CD8-positive, alpha-beta memory T cell (primary cell): Measurements from ENCODE around the gene LRRN2. TPM values are rescaled to one million over a fixed set of nuclear protein-coding genes. Genes with fewer than 3 reads are reported as not detected.

Experiments used
- CTCF ChIA-PET: fragments of 350-600 bp; sonication (Branson Sonifier 250); formaldehyde crosslinking; loops from one replicate; lab custom pipeline; 2021; ENCODE audit warnings: antibody characterized with exemption; lab: Charles Lee
- POLR2A ChIA-PET: fragments of 350-600 bp; sonication (Branson Sonifier 250); formaldehyde crosslinking; loops from one replicate; lab custom pipeline; 2021; ENCODE audit warnings: antibody characterized with exemption; lab: Charles Lee
- DNase-seq, 5 donors: peaks; one replicate each; pipeline versions ENCODE4 v3.0.0 to v3.0.0-alpha.2; 2020 to 2022; ENCODE audit warnings: mixed read lengths in 1 of 5
- H3K27ac ChIP-seq: one replicate; pipeline ENCODE4 v1.7.0; 2013; ENCODE audit warnings: low read depth, mild to moderate bottlenecking, low read length, moderate library complexity
- H3K27me3 ChIP-seq: 2 replicates; pipeline ENCODE4 v1.7.0; 2013; ENCODE audit warnings: low read length, mild to moderate bottlenecking; ENCODE audit not compliant: insufficient read depth, poor library complexity, severe bottlenecking
- H3K36me3 ChIP-seq: 2 replicates; pipeline ENCODE4 v1.7.0; 2013; ENCODE audit warnings: mild to moderate bottlenecking, low read length, moderate library complexity; ENCODE audit not compliant: insufficient read depth
- H3K4me1 ChIP-seq: 2 replicates; pipeline ENCODE4 v1.7.0; 2013; ENCODE audit warnings: mild to moderate bottlenecking, low read length, moderate library complexity; ENCODE audit not compliant: insufficient read depth
- H3K4me3 ChIP-seq: 2 replicates; pipeline ENCODE4 v1.7.0; 2013; ENCODE audit warnings: mild to moderate bottlenecking, low read length
- H3K9me3 ChIP-seq: 2 replicates; pipeline ENCODE4 v1.7.0; 2013; ENCODE audit warnings: mild to moderate bottlenecking, low read length
- H3K27ac Mint-ChIP-seq, 8 donors: one replicate each; pipeline ENCODE4 v1.8.0; 2020 to 2021; ENCODE audit warnings: mixed read lengths in 8 of 8, mild to moderate bottlenecking in 6 of 8, inconsistent platforms in 3 of 8, moderate library complexity in 3 of 8
- H3K27me3 Mint-ChIP-seq, 2 donors: one replicate each; pipeline ENCODE4 v1.8.0; 2020 to 2021; ENCODE audit warnings: mixed read lengths in 2 of 2, mild to moderate bottlenecking in 1 of 2, moderate library complexity in 1 of 2
- H3K36me3 Mint-ChIP-seq, 3 donors: one replicate each; pipeline ENCODE4 v1.8.0; 2020 to 2021; ENCODE audit warnings: mixed read lengths in 3 of 3, inconsistent platforms in 1 of 3, mild to moderate bottlenecking in 1 of 3
- H3K4me1 Mint-ChIP-seq, 3 donors: one replicate each; pipeline ENCODE4 v1.8.0; 2020 to 2021; ENCODE audit warnings: mixed read lengths in 3 of 3, inconsistent platforms in 1 of 3, mild to moderate bottlenecking in 1 of 3
- H3K4me3 Mint-ChIP-seq, 7 donors: one replicate each; pipeline ENCODE4 v1.8.0; 2020 to 2021; ENCODE audit warnings: mixed read lengths in 7 of 7, mild to moderate bottlenecking in 6 of 7, moderate library complexity in 4 of 7, inconsistent platforms in 2 of 7
- H3K9me3 Mint-ChIP-seq, 5 donors: one replicate each; pipeline ENCODE4 v1.8.0; 2020 to 2022; ENCODE audit warnings: mixed read lengths in 5 of 5, mild to moderate bottlenecking in 3 of 5, moderate library complexity in 2 of 5, inconsistent platforms in 1 of 5
- polyA plus RNA-seq: library from polyadenylated mRNA; unstranded; fragments of 300-500 nt; fragmentation: Illumina TruSeq; gene quantifications from one replicate; pipeline ENCODE4 v1.2.3, GENCODE V29; 2021
- total RNA-seq, 2 experiments: library from RNA; stranded (reverse); gene quantifications; one replicate each; pipeline ENCODE4 v1.2.3, GENCODE V29; 2021

Gene LRRN2
- total and polyA plus RNA-seq, 3 experiments from 2014 or later, result not detected

GRCh38 chr1:204600203-204600602 is 85.3 kb downstream of the LRRN2 start:
- Mint-ChIP-seq H3K36me3 (peaks cover 10 to 18% (median 12%) of the 10 kb centered on the region in 3 donors), H3K9me3 (no peaks in the 10 kb centered on the region), H3K27ac (no peak overlapping the region), H3K4me3 (no peak overlapping the region), H3K4me1 (no peaks in the 10 kb centered on the region), H3K27me3 (no peaks in the 10 kb centered on the region)
- H3K27me3 ChIP-seq, result no peaks in the 10 kb centered on the region
- ChIA-PET POLR2A (no interaction called here), CTCF (no interaction called here)
- no peak overlapping the region for H3K4me3 ChIP-seq
- H3K9me3 ChIP-seq, result no peaks in the 10 kb centered on the region
- no peak for DNase-seq
- no peak overlapping the region for H3K27ac ChIP-seq
- H3K4me1 ChIP-seq, result no peaks in the 10 kb centered on the region
- no peaks in the 10 kb centered on the region for H3K36me3 ChIP-seq

DNA sequence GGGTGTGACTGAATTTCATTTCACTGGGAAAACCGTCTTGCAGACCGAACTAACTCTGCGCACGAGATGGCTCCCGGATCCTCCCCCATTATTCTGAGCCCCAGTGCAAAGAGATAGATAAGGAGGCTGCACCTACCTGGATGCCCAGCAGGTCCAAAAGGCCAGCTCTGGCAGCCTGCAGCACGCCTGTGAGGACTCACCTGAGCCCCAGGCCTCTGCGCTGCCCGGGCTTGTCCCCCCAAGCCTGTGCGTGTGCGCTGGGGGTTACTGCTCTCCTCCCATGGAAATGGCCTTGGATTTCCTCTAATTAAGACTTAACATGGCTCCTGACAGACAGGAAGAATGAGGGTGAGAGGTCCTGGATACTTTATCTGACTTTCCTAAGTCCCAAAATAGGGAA is 85.9 kb downstream of the LRRN2 start:
- H3K4me3 ChIP-seq, result no peak overlapping the region
- Mint-ChIP-seq H3K4me3 (no peak overlapping the region), H3K27ac (no peak overlapping the region), H3K4me1 (no peaks in the 10 kb centered on the region), H3K27me3 (no peaks in the 10 kb centered on the region), H3K36me3 (peaks cover 10 to 18% (median 12%) of the 10 kb centered on the region in 3 donors), H3K9me3 (no peaks in the 10 kb centered on the region)
- ChIA-PET CTCF (no interaction called here), POLR2A (no interaction called here)
- no peaks in the 10 kb centered on the region for H3K36me3 ChIP-seq
- no peak for DNase-seq
- no peak overlapping the region for H3K27ac ChIP-seq
- H3K9me3 ChIP-seq, result no peaks in the 10 kb centered on the region
- H3K27me3 ChIP-seq, result no peaks in the 10 kb centered on the region
- no peaks in the 10 kb centered on the region for H3K4me1 ChIP-seq

DNA sequence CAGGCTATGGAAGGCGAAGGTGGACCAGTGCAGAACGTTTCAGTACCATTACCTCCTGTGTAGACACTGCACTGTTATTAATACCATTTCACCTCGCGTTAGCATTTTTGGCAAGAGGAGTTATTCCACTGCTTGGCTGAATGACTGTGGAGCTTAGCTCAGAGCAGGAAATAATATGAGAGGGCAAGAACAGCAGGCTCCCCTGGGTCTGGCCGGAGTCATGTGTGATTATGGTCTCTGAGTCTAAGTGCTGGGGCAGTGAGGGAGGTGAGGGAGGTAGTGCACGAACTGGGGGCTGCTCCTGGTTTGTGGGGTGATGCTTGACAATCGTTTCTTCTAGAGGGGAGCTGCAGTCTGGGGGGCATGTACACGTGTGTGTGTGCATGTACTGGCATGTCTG is 86.4 kb downstream of the LRRN2 start:
- Mint-ChIP-seq H3K4me3 (no peak overlapping the region), H3K9me3 (no peaks in the 10 kb centered on the region), H3K27ac (peak overlapping the region in 1 of 8 donors; percentile 16), H3K4me1 (no peaks in the 10 kb centered on the region), H3K27me3 (no peaks in the 10 kb centered on the region), H3K36me3 (peaks cover 10 to 18% (median 12%) of the 10 kb centered on the region in 3 donors)
- DNase-seq, result no peak
- no peaks in the 10 kb centered on the region for H3K36me3 ChIP-seq
- no peak overlapping the region for H3K27ac ChIP-seq
- ChIA-PET CTCF (no interaction called here), POLR2A (no interaction called here)
- no peak overlapping the region for H3K4me3 ChIP-seq
- no peaks in the 10 kb centered on the region for H3K9me3 ChIP-seq
- H3K4me1 ChIP-seq, result no peaks in the 10 kb centered on the region
- no peaks in the 10 kb centered on the region for H3K27me3 ChIP-seq

- peaks cover 10 to 18% (median 12%) of the 10 kb centered on the region in 3 donors for H3K36me3 Mint-ChIP-seq
- H3K9me3 Mint-ChIP-seq, result no peaks in the 10 kb centered on the region
- H3K27me3 Mint-ChIP-seq, result no peaks in the 10 kb centered on the region
- Histone ChIP-seq H3K27me3 (no peaks in the 10 kb centered on the region), H3K36me3 (no peaks in the 10 kb centered on the region), H3K27ac (no peak overlapping the region), H3K4me3 (no peak overlapping the region), H3K9me3 (no peaks in the 10 kb centered on the region), H3K4me1 (no peaks in the 10 kb centered on the region)
- H3K4me3 Mint-ChIP-seq, result no peak overlapping the region
- H3K27ac Mint-ChIP-seq, result peak overlapping the region in 1 of 8 donors; percentile 10
- POLR2A ChIA-PET, result interaction anchor here (0.6 kb wide), 1 partner anchor 583 kb away, joined by 16 read pairs; no protein-coding TSS in a partner anchor
- no peak for DNase-seq
- no peaks in the 10 kb centered on the region for H3K4me1 Mint-ChIP-seq
- CTCF ChIA-PET, result no interaction called here
Measured at GRCh38 chr1:204598319-204598969, 87.1 kb downstream of the LRRN2 start.

- no peak overlapping the region for H3K27ac ChIP-seq
- no peak for DNase-seq
- H3K4me3 Mint-ChIP-seq, result no peak overlapping the region
- H3K4me1 ChIP-seq, result no peaks in the 10 kb centered on the region
- H3K36me3 Mint-ChIP-seq, result peaks cover 0 to 10% (median 6%) of the 10 kb centered on the region in 3 donors
- H3K36me3 ChIP-seq, result no peaks in the 10 kb centered on the region
- ChIA-PET POLR2A (no interaction called here), CTCF (no interaction called here)
- no peaks in the 10 kb centered on the region for H3K27me3 Mint-ChIP-seq
- H3K9me3 Mint-ChIP-seq, result no peaks in the 10 kb centered on the region
- no peaks in the 10 kb centered on the region for H3K27me3 ChIP-seq
- H3K9me3 ChIP-seq, result no peaks in the 10 kb centered on the region
- H3K27ac Mint-ChIP-seq, result no peak overlapping the region
- peaks cover 0 to 1% (median 0%) of the 10 kb centered on the region in 3 donors for H3K4me1 Mint-ChIP-seq
- H3K4me3 ChIP-seq, result no peak overlapping the region
Measured at GRCh38 chr1:204592246-204592948, 93.1 kb downstream of the LRRN2 start.

DNA sequence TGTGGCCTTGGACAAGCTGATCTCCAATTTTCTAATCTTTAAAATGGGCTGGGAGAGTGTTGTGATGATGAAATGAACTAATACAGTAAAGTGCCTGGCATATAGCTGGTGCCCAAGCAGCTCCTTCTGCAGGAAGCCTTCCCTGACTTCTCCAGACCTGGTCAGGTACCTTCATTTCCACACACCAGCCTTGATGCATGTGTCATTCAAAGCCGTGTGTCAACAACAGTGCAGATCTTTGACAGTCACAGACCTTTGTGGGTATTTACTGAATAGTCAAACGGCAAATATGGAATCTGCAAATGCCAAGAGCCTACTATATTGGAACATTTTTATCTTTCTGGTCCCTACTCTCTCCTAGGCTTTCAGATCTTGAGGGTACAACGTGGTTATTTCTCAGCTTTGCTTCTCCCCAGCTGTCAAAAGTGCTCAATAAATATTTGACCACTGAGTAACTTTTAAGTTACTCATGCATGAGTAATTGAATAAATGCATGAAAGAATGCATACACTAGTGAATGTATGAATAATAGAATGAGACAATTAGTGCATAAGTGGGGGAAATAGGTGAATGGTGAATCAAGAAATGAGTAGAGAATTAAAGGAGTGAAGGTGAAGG is 94.0 kb downstream of the LRRN2 start:
- ChIA-PET POLR2A (no interaction called here), CTCF (no interaction called here)
- Histone ChIP-seq H3K27ac (no peak overlapping the region), H3K27me3 (no peaks in the 10 kb centered on the region), H3K36me3 (no peaks in the 10 kb centered on the region), H3K4me1 (no peaks in the 10 kb centered on the region), H3K4me3 (no peak overlapping the region), H3K9me3 (no peaks in the 10 kb centered on the region)
- peaks cover 0 to 6% (median 5%) of the 10 kb centered on the region in 3 donors for H3K36me3 Mint-ChIP-seq
- H3K27me3 Mint-ChIP-seq, result no peaks in the 10 kb centered on the region
- H3K27ac Mint-ChIP-seq, result no peak overlapping the region
- peaks cover 0 to 1% (median 0%) of the 10 kb centered on the region in 3 donors for H3K4me1 Mint-ChIP-seq
- H3K9me3 Mint-ChIP-seq, result no peaks in the 10 kb centered on the region
- H3K4me3 Mint-ChIP-seq, result no peak overlapping the region
- DNase-seq, result no peak

- ChIA-PET CTCF (no interaction called here), POLR2A (no interaction called here)
- Mint-ChIP-seq H3K27ac (no peak overlapping the region), H3K27me3 (no peaks in the 10 kb centered on the region), H3K36me3 (no peaks in the 10 kb centered on the region), H3K4me3 (no peak overlapping the region), H3K4me1 (peaks cover 0 to 9% (median 8%) of the 10 kb centered on the region in 3 donors), H3K9me3 (no peaks in the 10 kb centered on the region)
- H3K27me3 ChIP-seq, result no peaks in the 10 kb centered on the region
- H3K4me3 ChIP-seq, result no peak overlapping the region
- H3K27ac ChIP-seq, result no peak overlapping the region
- DNase-seq, result no peak
- no peaks in the 10 kb centered on the region for H3K9me3 ChIP-seq
- no peaks in the 10 kb centered on the region for H3K36me3 ChIP-seq
- H3K4me1 ChIP-seq, result peaks cover 3% of the 10 kb centered on the region
Measured at GRCh38 chr1:204589409-204590038, 96.0 kb downstream of the LRRN2 start.
